Muscle layer of colon (tissue), 2 donors: ENCODE data around the gene EEF1AKMT1.
"Not testable (repeated sequence)": the region's sequence is repeated elsewhere in the genome, so short reads cannot be mapped to it uniquely, and the experiment has no call there.

Experiments
- H3K27ac ChIP-seq: one replicate; pipeline ENCODE4 v1.7.0; 2013; ENCODE audit warnings: low read depth, mild to moderate bottlenecking, low read length, moderate library complexity
- H3K27me3 ChIP-seq, 2 donors: one replicate each; pipeline ENCODE4 v1.7.0; 2013; ENCODE audit warnings: low read length in 2 of 2, mild to moderate bottlenecking in 2 of 2; ENCODE audit not compliant: insufficient read depth in 2 of 2, control insufficient read depth in 1 of 2
- H3K36me3 ChIP-seq: one replicate; pipeline ENCODE4 v1.7.0; 2013; ENCODE audit warnings: mild to moderate bottlenecking, low read length; ENCODE audit not compliant: insufficient read depth
- H3K4me1 ChIP-seq: one replicate; pipeline ENCODE4 v1.7.0; 2013; ENCODE audit warnings: mild to moderate bottlenecking, low read length; ENCODE audit not compliant: insufficient read depth
- H3K4me3 ChIP-seq, 2 donors: one replicate each; pipeline ENCODE4 v1.7.0; 2013; ENCODE audit warnings: low read length in 2 of 2, low read depth in 1 of 2, mild to moderate bottlenecking in 1 of 2, moderate library complexity in 1 of 2
- H3K9ac ChIP-seq: one replicate; pipeline ENCODE4 v1.7.0; 2013; ENCODE audit warnings: low read length
- H3K9me3 ChIP-seq: one replicate; pipeline ENCODE4 v1.7.0; 2013; ENCODE audit warnings: mild to moderate bottlenecking, low read length
- donor health status: abdominal sarcoma.
- donor health status: Adenocarcinoma of cecum.

The EEF1AKMT1 gene

DNA sequence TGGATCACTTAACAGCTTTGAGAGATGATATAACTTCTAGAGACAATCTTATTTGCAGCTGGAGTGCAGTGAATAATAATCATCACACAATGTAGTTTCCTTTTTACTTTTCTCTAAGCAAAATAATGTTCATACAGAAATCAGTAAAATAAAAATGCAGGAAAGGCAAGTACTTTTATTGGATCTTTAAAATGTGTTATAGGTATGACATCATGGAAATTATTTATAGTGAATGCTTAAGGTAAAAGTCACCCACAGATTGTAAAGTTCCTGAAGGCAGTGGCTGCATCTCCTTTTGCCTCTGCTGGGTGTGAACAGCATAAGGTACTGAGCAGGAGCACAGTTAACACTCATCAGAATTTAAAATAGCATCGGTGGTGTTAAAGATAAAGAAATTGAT, 87.6 kb downstream of the EEF1AKMT1 start:
- Histone ChIP-seq H3K9me3 (no peaks in the 10 kb centered on the region), H3K27ac (no peak overlapping the region), H3K4me1 (no peaks in the 10 kb centered on the region), H3K27me3 (no peaks in the 10 kb centered on the region), H3K4me3 (no peak overlapping the region), H3K36me3 (no peaks in the 10 kb centered on the region), H3K9ac (no peak overlapping the region)

DNA sequence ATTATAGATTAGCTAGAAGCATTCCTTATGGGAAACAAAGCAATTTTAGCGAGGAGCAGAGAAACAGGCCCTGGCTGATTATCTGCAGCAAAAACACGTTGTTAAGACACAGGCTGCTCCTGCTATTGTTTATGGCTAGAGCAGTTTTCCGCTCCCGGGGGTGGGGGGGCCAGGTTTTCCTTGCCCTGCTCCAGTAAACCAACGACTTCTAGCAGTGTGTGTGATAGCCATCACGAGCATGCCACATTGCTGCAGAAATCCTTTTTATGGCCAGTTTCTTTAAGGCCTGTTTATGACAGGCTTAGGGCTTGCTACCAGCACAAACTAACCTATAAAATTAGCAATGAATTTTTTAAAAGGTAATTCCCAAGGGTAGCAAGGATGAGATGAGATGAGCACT, 88.7 kb downstream of the EEF1AKMT1 start:
- H3K27me3 ChIP-seq: no peaks in the 10 kb centered on the region
- H3K36me3 ChIP-seq: no peaks in the 10 kb centered on the region
- H3K4me3 ChIP-seq: no peak overlapping the region
- H3K9ac ChIP-seq: no peak overlapping the region
- no peak overlapping the region for H3K27ac ChIP-seq
- no peaks in the 10 kb centered on the region for H3K4me1 ChIP-seq
- H3K9me3 ChIP-seq: no peaks in the 10 kb centered on the region

DNA sequence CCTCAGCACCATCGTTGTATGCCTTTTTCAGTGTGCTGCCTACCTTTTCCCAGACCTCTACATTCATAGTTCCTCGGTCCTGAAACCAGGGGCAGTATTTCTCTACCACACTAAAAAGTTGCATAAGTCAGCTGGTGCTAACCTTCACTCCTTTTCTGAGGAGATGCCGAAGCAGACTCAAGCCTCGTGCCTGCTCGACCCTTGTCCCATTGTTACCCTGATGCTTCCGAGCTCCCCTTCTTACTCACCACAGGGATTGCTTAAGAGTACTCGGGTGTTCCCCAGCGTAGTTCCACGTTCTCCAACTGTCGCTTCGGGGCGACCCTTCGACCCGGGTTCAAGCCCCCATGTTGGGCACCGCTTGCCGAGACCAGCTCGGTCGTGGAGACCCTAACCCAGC, 89.2 kb downstream of the EEF1AKMT1 start:
- H3K36me3 ChIP-seq: no peaks in the 10 kb centered on the region
- H3K9ac ChIP-seq: no peak overlapping the region
- no peak overlapping the region for H3K4me3 ChIP-seq
- H3K27ac ChIP-seq: no peak overlapping the region
- no peaks in the 10 kb centered on the region for H3K4me1 ChIP-seq
- H3K9me3 ChIP-seq: no peaks in the 10 kb centered on the region
- no peaks in the 10 kb centered on the region for H3K27me3 ChIP-seq

DNA sequence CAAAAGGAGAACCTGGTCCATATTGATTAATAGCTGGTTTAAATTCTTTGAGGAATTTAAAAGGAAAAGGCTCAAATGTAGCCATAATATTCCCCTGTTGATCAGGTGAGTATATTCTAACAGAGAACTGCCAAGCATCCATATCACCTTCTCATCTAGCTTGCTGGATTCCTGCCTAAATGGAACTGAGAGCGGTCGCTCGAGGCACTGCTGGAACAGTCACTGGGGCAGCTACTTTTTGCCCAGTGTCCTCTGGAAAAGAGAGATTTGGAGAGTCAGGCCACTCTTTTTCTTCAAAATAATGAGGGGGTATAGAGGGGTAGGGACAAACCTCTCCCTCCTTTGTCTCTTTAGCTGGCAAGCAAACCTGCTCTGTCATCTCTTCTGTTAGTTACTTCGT, 89.7 kb downstream of the EEF1AKMT1 start:
- Histone ChIP-seq H3K9me3 (no peaks in the 10 kb centered on the region), H3K9ac (no peak overlapping the region), H3K4me3 (no peak overlapping the region), H3K4me1 (no peaks in the 10 kb centered on the region), H3K36me3 (no peaks in the 10 kb centered on the region), H3K27me3 (no peaks in the 10 kb centered on the region), H3K27ac (no peak overlapping the region)

DNA sequence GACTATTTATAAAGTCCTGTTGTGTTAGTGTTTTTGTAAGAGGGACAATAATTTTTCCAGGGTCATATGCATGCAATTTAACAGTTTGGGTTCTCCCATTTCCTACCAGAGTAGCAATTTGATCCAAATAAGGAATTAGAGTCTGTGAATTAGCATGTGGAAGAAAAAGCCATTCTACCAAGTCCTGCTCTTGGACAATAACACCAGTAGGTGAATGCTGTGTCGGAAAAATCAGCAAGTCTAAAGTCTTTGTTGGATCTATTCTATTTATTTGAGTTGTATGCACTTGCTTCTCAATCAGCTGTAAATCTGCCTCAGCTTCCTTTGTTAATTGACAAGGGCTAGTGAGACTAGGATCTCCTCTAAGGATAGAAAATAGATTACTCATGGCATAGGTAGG, 91.7 kb downstream of the EEF1AKMT1 start:
- no peaks in the 10 kb centered on the region for H3K4me1 ChIP-seq
- no peak overlapping the region for H3K27ac ChIP-seq
- H3K9ac ChIP-seq: no peak overlapping the region
- H3K27me3 ChIP-seq: no peaks in the 10 kb centered on the region
- no peaks in the 10 kb centered on the region for H3K9me3 ChIP-seq
- no peak overlapping the region for H3K4me3 ChIP-seq
- no peaks in the 10 kb centered on the region for H3K36me3 ChIP-seq

DNA sequence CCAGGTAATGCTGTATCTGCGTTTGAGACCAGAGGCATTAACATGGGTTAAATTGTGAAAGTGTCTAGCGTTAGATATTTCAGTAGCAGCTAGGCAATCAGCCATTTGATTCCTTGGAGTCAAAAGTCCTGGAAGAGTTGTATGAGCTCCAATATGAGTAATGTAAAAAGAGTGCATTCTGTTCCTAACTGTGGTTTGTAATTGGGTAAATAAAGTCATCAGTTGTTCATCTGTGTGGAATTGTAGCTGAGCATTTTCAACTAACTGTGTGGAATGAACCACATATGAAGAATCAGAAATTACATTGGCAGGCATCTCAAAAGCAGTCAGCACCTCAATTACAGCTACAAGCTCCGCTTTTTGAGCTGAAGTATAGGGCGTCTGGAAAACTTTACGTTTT, 92.3 kb downstream of the EEF1AKMT1 start:
- not testable (repeated sequence) for H3K9me3 ChIP-seq, H3K27me3 ChIP-seq, H3K9ac ChIP-seq, H3K36me3 ChIP-seq, H3K4me1 ChIP-seq, H3K27ac ChIP-seq, H3K4me3 ChIP-seq

DNA sequence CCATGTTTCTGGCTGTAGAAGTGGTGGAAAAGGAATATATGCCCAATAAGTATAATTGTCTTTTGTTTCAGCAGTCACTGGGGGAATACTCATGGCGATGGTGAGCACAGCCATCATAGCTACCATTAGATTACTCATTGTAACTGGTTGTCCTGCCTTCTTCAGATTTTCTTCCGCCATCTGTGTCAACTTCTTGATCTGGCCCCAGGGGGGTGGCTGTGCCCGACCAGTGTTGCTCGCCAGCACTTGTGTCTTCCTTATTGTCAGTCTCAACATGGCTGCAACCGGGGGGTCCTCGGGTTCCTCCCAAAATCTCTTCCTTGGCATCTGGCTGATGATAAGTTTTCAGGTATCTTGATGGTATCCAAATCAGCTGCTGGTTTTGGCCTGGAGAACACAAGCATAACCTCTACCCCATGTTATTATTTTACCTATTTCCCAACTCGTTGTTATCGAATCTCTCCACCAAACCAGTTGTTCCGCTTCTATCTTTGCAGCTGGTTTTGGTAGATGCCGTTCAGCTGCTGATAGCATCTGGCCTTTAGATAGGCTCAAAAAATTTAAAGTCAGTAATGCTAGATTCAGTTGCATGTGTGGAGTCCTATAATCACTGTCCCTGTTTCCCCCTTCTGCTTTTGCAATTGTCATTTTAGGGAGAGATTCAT, 93.2 kb downstream of the EEF1AKMT1 start:
- Histone ChIP-seq H3K9me3 (no peaks in the 10 kb centered on the region), H3K4me3 (no peak overlapping the region), H3K27me3 (no peaks in the 10 kb centered on the region), H3K4me1 (no peaks in the 10 kb centered on the region), H3K27ac (no peak overlapping the region), H3K36me3 (no peaks in the 10 kb centered on the region), H3K9ac (no peak overlapping the region)

DNA sequence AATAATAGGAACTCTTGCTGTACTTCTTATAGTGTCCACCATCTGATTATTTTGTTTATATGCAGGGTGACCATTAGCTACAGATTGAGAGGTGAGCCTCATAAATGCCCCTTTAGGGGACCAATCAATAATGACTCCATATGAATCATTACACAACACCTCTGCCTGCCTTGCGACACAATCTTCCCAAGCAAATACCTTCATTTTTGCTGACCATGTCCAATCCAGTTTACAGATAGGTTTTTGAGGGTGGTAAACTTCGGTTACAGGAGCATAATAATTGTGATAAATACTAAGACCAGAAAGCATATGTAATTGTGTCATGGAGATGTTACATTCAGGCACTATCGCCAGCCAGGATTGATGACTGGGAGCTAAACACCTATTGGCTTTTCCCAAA, 93.9 kb downstream of the EEF1AKMT1 start:
- Histone ChIP-seq H3K27me3 (no peaks in the 10 kb centered on the region), H3K9ac (no peak overlapping the region), H3K4me1 (no peaks in the 10 kb centered on the region), H3K36me3 (no peaks in the 10 kb centered on the region), H3K9me3 (no peaks in the 10 kb centered on the region), H3K4me3 (no peak overlapping the region), H3K27ac (no peak overlapping the region)
